Measurements from ENCODE around the gene ZIC3.

DNA sequence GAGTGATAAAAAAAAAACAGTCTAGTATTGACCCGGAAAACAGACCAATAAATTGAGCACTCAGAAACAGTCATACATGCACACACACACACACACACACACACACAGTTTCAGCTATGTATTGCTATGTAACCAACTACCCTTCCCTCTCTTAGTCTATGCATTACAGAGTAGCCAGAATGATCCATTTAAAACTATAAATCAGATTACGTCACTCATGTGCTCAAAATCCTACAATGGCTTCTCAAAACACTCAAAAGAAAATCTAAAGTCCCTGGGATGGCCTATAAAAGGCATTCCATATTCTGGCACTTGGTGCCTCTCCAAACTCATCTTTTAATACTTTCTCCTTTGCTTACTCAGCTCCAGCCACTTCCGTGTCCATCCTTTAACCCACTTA lies 46.5 kb upstream of the ZIC3 start:
- TF ChIP-seq, protein P1, sequence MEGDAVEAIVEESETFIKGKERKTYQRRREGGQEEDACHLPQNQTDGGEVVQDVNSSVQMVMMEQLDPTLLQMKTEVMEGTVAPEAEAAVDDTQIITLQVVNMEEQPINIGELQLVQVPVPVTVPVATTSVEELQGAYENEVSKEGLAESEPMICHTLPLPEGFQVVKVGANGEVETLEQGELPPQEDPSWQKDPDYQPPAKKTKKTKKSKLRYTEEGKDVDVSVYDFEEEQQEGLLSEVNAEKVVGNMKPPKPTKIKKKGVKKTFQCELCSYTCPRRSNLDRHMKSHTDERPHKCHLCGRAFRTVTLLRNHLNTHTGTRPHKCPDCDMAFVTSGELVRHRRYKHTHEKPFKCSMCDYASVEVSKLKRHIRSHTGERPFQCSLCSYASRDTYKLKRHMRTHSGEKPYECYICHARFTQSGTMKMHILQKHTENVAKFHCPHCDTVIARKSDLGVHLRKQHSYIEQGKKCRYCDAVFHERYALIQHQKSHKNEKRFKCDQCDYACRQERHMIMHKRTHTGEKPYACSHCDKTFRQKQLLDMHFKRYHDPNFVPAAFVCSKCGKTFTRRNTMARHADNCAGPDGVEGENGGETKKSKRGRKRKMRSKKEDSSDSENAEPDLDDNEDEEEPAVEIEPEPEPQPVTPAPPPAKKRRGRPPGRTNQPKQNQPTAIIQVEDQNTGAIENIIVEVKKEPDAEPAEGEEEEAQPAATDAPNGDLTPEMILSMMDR (IDR thresholded peaks at IDR 0.05; ENCODE audit: insufficient read depth, low read length): no peak
- TF ChIP-seq, protein P2, sequence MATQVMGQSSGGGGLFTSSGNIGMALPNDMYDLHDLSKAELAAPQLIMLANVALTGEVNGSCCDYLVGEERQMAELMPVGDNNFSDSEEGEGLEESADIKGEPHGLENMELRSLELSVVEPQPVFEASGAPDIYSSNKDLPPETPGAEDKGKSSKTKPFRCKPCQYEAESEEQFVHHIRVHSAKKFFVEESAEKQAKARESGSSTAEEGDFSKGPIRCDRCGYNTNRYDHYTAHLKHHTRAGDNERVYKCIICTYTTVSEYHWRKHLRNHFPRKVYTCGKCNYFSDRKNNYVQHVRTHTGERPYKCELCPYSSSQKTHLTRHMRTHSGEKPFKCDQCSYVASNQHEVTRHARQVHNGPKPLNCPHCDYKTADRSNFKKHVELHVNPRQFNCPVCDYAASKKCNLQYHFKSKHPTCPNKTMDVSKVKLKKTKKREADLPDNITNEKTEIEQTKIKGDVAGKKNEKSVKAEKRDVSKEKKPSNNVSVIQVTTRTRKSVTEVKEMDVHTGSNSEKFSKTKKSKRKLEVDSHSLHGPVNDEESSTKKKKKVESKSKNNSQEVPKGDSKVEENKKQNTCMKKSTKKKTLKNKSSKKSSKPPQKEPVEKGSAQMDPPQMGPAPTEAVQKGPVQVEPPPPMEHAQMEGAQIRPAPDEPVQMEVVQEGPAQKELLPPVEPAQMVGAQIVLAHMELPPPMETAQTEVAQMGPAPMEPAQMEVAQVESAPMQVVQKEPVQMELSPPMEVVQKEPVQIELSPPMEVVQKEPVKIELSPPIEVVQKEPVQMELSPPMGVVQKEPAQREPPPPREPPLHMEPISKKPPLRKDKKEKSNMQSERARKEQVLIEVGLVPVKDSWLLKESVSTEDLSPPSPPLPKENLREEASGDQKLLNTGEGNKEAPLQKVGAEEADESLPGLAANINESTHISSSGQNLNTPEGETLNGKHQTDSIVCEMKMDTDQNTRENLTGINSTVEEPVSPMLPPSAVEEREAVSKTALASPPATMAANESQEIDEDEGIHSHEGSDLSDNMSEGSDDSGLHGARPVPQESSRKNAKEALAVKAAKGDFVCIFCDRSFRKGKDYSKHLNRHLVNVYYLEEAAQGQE (IDR thresholded peaks at IDR 0.05; ENCODE audit: insufficient replicate concordance, low read depth): no peak
- no peak for TF ChIP-seq POLR2AphosphoS5 (IDR thresholded peaks at IDR 0.05; ENCODE audit: low read depth)

Data from HL-60 (cell line).